ENCODE measurements around the gene LY9. TPM values are rescaled to one million over a fixed set of nuclear protein-coding genes. Genes with fewer than 3 reads are reported as not detected.

Gene LY9
- total RNA-seq (2016; rRNA removed; fragmentation: Illumina TruSeq; extraction: Trizol) (not detected in 2 replicates), polyA plus RNA-seq (2011; rRNA removed) (not detected in 2 replicates), polyA minus RNA-seq (2011; rRNA and poly(A)+ RNA removed; ENCODE audit: low replicate concordance) (0.07 TPM in 1 of 2 replicates, not detected in the other), Bru-seq, nascent RNA (not detected), BruChase-seq, experiment 1, labeled RNA remaining after a 6-hour chase (not detected), BruChase-seq, experiment 2, labeled RNA remaining after a 2-hour chase (percentile 3 among the genes with signal in this experiment)
- not detected in 2 replicates for total RNA-seq (2016; cell fraction: cytosol; rRNA removed; fragmentation: Illumina TruSeq; extraction: Trizol; ENCODE audit: low read depth)
- total RNA-seq (2016; cell fraction: insoluble cytoplasmic fraction; rRNA removed; fragmentation: Illumina TruSeq; extraction: Trizol): not detected in 2 replicates
- not detected in 2 replicates for total RNA-seq (2016; cell fraction: membrane; rRNA removed; fragmentation: Illumina TruSeq; extraction: Trizol)
- total RNA-seq (2016; cell fraction: nucleus; rRNA removed; fragmentation: Illumina TruSeq; extraction: Trizol): not detected in 2 replicates
- polyA plus RNA-seq (2011; cell fraction: cytosol; rRNA removed): not detected in 2 replicates
- not detected in 2 replicates for polyA plus RNA-seq (2011; cell fraction: nucleus; rRNA removed)
- not detected in 2 replicates for polyA plus RNA-seq (2012)
- not detected in 2 replicates for polyA plus RNA-seq (2016; cell fraction: cytosol; fragmentation: Illumina TruSeq; extraction: Trizol; ENCODE audit: low read depth)
- not detected in 2 replicates for polyA plus RNA-seq (2016; cell fraction: insoluble cytoplasmic fraction; fragmentation: Illumina TruSeq; extraction: Trizol; ENCODE audit: low read depth)
- polyA plus RNA-seq (2016; cell fraction: membrane; fragmentation: Illumina TruSeq; extraction: Trizol; ENCODE audit: low read depth): not detected in 2 replicates
- not detected in 2 replicates for polyA plus RNA-seq (2016; cell fraction: nucleus; fragmentation: Illumina TruSeq; extraction: Trizol; ENCODE audit: insufficient read depth, low read depth)
- polyA minus RNA-seq (2011; cell fraction: cytosol; rRNA and poly(A)+ RNA removed): not detected in 2 replicates
- polyA minus RNA-seq (2011; cell fraction: nucleus; rRNA and poly(A)+ RNA removed): not detected in 2 replicates
- long read RNA-seq, experiment 1: 0 reads
- long read RNA-seq, experiment 2: 0 reads

- no peaks in the 10 kb centered on the region for H3K36me3 ChIP-seq (replicated peaks in 1 of 2; ENCODE audit: control insufficient read depth in 1 of 2, insufficient read depth in 2 of 2, low read length in 2 of 2)
- H3K27ac ChIP-seq (ENCODE audit: extremely low read length, insufficient read depth, low read length): no peak within 1 kb of the TSS
- no peaks in the 10 kb centered on the region; a peak in 1 of 5 replicates for H3K27me3 ChIP-seq (ENCODE audit: control insufficient read depth in 1 of 2, insufficient read depth in 2 of 2, low read length in 2 of 2)
- BruUV-seq (replicated peaks): no TSS peak
- FAIRE-seq (no peak), DNase-seq (ENCODE audit: low spot score) (no peak), ATAC-seq (no peak)
- H3K9me3 ChIP-seq (ENCODE audit: low read length): no peaks in the 10 kb centered on the region
- H3K79me2 ChIP-seq (ENCODE audit: insufficient read depth, low read length): no peaks in the 10 kb centered on the region
- H4K20me1 ChIP-seq (ENCODE audit: insufficient read depth, low read length): no peaks in the 10 kb centered on the region
- TF ChIP-seq, protein P1, sequence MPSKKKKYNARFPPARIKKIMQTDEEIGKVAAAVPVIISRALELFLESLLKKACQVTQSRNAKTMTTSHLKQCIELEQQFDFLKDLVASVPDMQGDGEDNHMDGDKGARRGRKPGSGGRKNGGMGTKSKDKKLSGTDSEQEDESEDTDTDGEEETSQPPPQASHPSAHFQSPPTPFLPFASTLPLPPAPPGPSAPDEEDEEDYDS (CRISPR knock-in tag; IDR thresholded peaks at IDR 0.05): no peak
- TF ChIP-seq ZNF549 (CRISPR knock-in tag; IDR thresholded peaks at IDR 0.05) (no peak), FOXC1 (CRISPR knock-in tag; IDR thresholded peaks at IDR 0.05; ENCODE audit: borderline replicate concordance) (no peak), ZNF230 (CRISPR knock-in tag; IDR thresholded peaks at IDR 0.05) (no peak), EHMT2 (IDR thresholded peaks at IDR 0.05; ENCODE audit: borderline replicate concordance, low read depth, low read length) (no peak), ZNF816 (CRISPR knock-in tag; IDR thresholded peaks at IDR 0.05; ENCODE audit: borderline replicate concordance) (no peak), AGO1 (IDR thresholded peaks at IDR 0.05; ENCODE audit: low read depth, low read length, poor library complexity, severe bottlenecking) (no peak), ZNF510 (CRISPR knock-in tag; IDR thresholded peaks at IDR 0.05; ENCODE audit: low read depth) (no peak), MIXL1 (CRISPR knock-in tag; IDR thresholded peaks at IDR 0.05) (no peak), MLLT10 (CRISPR knock-in tag; IDR thresholded peaks at IDR 0.05) (no peak), ZNF546 (CRISPR knock-in tag; conservative IDR thresholded peaks at IDR 0.05) (no peak), XRCC5 (optimal IDR thresholded peaks at IDR 0.05; ENCODE audit: low read length) (no peak), SIX4 (CRISPR knock-in tag; IDR thresholded peaks at IDR 0.05) (no peak), HHEX (CRISPR knock-in tag; IDR thresholded peaks at IDR 0.05) (no peak), ZNF543 (CRISPR knock-in tag; IDR thresholded peaks at IDR 0.05) (no peak), ZNF367 (CRISPR knock-in tag; IDR thresholded peaks at IDR 0.05; ENCODE audit: borderline replicate concordance) (no peak), ZIK1 (CRISPR knock-in tag; IDR thresholded peaks at IDR 0.05; ENCODE audit: borderline replicate concordance, low read depth) (no peak)
- TF ChIP-seq, protein P2, sequence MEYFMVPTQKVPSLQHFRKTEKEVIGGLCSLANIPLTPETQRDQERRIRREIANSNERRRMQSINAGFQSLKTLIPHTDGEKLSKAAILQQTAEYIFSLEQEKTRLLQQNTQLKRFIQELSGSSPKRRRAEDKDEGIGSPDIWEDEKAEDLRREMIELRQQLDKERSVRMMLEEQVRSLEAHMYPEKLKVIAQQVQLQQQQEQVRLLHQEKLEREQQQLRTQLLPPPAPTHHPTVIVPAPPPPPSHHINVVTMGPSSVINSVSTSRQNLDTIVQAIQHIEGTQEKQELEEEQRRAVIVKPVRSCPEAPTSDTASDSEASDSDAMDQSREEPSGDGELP (IDR thresholded peaks at IDR 0.05; ENCODE audit: borderline replicate concordance, low read depth): no peak
- no peak within 1 kb of the TSS for H2AFZ ChIP-seq (ENCODE audit: low read length)
- ChIA-PET POLR2A (no interaction called here), CTCF (ENCODE audit: low intra/inter-chr PET ratio, low total read pairs) (no interaction called here)
- no peak within 1 kb of the TSS for H3K9ac ChIP-seq (ENCODE audit: insufficient read depth, low read depth, low read length)
- WGBS (ENCODE audit: low lambda C conversion rate): 69% methylated on average over 3 of the region's 4 CpGs
- in situ Hi-C loops (cut with HindIII; ENCODE audit: extremely low pct_ligation_motif_present, low pct_unique_long_range_greater_than_20kb): no loop called here
- H3K4me2 ChIP-seq (ENCODE audit: low read depth, low read length): no peak within 1 kb of the TSS
- intact Hi-C loops (cut with micrococcal nuclease; ENCODE audit: unreplicated experiment): no loop called here
- no peak within 1 kb of the TSS for H3K4me3 ChIP-seq (replicated peaks in 1 of 3; ENCODE audit: insufficient read depth in 1 of 3, low read depth in 2 of 3, low read length in 3 of 3)
- H3K4me1 ChIP-seq (ENCODE audit: insufficient read depth, low read length): no peaks in the 10 kb centered on the region
These were observed at the start of gene LY9 for GRCh38 chr1:160795951-160796383. TSS of gene LY9 (plus strand) at chr1:160796174. CDS start at chr1:160796188, 14 bp downstream.

Data from HepG2 (cell line).